HG03103 (cell line): Measurements from ENCODE around the gene DAZAP1.
"Not testable (repeated sequence)": the region's sequence is repeated elsewhere in the genome, so short reads cannot be mapped to it uniquely, and the experiment has no call there.

Source experiments
- ATAC-seq: cut with Tn5 transposase; IDR thresholded peaks from one replicate; pipeline ENCODE4 v1.9.1; 2021; ENCODE audit warnings: low read depth; ENCODE audit not compliant: unreplicated experiment

Gene DAZAP1

DNA sequence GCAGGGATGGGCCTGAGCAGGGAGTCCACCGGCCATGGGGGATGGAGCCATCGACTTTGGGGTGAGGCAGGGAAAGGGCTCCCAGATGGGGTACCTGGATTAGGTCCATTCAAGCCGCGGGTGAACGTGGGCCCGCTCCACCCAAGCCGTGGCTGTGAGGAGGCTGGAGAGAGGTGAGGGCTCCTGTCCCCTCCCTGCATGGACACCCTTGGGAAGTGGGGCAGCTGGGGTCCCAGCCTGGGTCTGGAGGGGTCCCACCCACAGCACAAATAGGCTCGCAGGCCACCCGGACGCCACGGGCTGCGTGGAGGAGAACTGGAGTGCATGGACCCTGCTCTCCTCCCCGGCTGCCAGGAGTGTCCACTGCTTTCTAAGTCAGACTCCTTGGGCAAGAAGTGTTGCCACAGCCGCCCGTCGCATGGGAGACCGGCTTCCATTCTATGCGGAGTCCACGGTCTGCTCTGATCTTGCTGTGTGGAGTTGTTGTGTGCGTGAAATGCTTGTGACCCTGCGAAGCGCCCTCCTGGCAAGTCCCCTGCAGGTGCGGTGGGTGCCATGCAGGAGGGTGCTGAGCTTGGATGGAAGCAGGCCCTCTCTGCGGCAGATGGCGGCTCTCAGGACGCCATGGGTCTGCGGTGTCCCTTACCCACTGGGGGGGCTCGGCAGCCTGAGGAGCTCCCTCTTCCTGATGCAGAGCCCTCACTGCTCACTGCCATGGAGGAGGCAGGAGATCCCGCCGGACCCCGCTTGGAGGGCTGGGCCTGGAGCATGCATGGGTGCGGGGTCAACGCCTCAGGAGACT is 2.0 kb downstream of the DAZAP1 start:
- no peak for ATAC-seq

- ATAC-seq = no peak
Observed at GRCh38 chr19:1410136-1410786, 2.9 kb downstream of the DAZAP1 start.

- ATAC-seq = no peak
Observed at GRCh38 chr19:1410789-1411188, 3.4 kb downstream of the DAZAP1 start.

- no peak for ATAC-seq
Observed at GRCh38 chr19:1411255-1412191, 4.1 kb downstream of the DAZAP1 start.

DNA sequence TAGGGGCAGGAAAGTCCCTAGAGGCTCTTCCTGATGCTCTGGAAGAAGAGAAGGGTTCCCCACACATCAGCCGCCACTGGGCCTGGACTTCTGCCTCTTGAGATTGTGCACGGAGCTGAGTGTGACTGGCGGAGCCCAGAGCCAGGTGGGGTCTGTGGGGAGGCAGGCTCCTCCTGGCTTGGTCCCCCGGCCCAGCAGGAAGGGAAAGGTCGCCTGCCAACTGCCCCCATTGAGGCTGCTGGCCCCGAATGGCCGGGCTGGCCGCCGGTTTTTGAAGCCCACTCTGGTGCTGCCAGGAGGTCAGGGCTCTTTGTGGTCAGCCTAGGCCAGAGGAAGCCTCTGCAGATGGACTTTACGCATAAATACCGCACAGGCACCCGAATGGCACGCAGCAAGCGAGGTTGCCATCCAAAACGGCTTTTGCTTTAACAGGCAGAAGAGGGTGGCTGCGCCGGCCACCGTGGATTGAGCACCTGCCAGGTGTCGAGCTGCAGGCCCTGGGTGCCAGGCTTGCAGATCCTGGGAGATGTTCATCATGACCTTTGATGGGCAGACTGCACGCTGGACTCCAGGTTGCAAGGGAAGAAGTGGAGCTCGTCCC is 5.0 kb downstream of the DAZAP1 start:
- no peak for ATAC-seq

GRCh38 chr19:1412995-1413800 is 5.8 kb downstream of the DAZAP1 start:
- ATAC-seq = no peak

- ATAC-seq = no peak
Observed at GRCh38 chr19:1416014-1416841, 8.8 kb downstream of the DAZAP1 start.

DNA sequence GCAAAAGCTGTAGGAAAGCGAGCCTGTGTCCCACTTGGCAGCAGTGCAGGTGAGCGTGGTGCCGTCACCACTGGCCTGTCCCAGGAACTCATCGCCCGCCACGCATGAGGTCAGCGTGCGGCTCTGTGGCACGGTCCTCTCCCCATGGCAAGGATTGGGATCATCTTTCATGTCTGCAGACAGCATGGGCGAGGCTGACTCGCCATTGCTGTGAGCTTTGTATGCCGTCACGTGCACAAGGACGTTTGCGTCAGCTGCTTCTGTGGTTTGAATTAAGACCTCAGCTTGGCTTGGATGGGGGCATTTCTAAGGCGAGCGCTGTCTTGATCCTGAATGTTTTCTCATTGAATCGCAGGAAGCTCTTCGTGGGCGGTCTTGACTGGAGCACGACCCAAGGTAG is 9.8 kb downstream of the DAZAP1 start:
- ATAC-seq = no peak

DNA sequence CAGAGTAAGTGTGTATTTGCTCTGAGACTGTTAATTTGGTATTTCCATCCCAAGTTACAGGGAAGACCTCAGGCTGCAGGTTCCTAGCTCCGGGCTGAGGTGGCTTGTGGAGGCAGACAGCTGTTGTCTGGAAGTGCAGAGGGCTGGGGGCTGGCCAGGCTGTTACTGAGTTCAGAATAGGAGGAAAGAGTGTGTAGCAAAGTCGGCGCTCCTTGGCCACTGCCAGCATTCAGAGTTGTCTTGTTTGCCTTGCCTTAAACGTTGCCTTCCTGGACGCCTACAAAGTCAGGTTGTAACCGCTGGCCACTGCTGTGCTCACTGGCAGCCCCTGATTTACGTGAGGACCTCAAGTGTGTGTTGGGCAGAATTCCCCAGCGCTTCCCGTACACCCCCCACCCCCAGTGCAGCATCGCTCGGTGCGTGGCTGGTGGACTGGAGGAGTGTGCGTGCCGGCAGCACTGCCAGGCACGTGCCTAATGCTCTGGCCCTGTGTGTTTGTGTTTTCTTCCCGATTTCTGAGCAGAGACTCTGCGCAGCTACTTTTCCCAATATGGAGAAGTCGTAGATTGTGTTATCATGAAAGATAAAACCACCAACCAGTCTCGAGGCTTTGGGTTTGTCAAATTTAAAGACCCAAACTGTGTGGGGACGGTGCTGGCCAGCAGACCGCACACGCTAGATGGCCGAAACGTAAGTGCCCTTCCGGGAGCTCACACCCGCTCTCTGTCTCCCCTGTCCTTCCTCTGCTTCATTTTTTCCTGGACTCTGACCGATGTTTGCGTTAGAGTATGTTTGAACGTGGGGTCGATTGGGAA is 10.5 kb downstream of the DAZAP1 start:
- no peak for ATAC-seq

DNA sequence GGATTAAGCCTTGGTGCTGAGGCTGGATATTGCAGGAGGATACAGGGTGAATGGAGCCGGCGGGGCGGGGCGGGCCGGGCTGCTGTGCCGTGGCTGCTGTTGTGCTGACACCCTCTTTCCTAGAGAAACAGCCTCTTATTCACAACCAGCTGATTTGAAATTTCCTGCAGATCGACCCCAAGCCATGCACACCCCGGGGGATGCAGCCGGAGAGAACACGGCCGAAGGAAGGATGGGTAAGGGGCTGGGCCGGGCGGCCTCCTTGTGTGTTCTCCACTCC is 11.1 kb downstream of the DAZAP1 start:
- ATAC-seq = no peak

DNA sequence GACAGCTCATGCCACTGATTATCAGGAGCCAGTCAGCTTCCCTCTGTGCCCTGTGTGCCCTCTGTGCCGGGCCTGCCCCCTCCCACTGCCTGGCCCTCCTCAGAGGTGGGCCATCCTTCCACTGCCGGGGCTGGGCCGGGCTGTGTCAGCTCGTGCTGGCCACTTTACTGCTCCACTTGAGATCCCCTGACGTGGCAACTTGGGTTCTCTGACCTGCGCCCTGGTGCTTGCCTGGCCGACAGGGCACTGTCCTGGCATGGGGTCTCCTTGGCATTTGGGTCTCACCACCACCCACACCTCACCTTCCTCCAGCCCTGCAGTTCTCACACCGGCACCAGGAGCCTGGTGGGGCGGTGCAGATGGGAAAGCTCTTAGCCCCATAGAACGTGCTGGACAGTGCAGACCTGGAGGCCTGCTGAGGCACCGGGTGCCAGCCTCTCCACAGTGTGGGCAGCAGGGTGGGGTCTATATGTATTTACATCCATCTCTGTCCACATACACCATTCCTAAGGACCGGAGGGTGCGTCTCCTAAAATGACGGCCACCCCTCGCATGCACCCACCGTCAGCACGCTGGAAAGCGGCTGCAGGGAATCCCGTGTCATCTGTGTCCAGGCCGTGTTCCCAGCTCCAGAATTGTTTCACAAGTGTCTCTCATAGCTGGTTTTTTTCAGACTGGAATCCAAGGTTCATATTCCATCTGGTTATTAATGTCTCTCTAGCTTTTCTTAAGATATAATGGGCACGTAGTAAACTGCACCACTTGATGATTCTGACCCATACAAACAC is 11.8 kb downstream of the DAZAP1 start:
- no peak for ATAC-seq

- not testable (repeated sequence) for ATAC-seq
Observed at GRCh38 chr19:1420085-1420484, 12.7 kb downstream of the DAZAP1 start.

DNA sequence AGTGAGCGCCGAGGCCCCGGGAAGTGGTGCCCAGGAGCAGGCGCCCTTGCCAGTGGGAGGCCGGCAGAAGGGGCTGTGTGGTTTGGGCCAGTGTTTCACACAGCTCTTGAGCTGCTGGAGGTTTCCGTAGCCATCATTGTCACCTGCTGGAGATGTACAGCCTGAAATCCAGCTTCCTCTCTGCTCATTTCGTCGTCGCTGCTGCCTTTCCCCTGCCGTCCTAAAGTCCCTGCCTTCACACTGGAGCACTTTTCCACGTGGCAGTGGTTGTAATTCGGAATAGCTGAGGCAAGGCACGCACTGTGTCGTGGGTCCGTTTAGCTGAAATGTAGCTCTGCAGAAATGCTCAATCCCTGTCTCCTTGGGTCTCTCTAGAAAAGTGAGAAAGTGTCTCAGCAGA is 13.2 kb downstream of the DAZAP1 start:
- ATAC-seq = no peak

GRCh38 chr19:1421218-1421957 is 14.0 kb downstream of the DAZAP1 start:
- no peak for ATAC-seq

GRCh38 chr19:1421958-1422305 is 14.5 kb downstream of the DAZAP1 start:
- ATAC-seq = no peak

- ATAC-seq = no peak
Observed at GRCh38 chr19:1422360-1422759, 15.0 kb downstream of the DAZAP1 start.

DNA sequence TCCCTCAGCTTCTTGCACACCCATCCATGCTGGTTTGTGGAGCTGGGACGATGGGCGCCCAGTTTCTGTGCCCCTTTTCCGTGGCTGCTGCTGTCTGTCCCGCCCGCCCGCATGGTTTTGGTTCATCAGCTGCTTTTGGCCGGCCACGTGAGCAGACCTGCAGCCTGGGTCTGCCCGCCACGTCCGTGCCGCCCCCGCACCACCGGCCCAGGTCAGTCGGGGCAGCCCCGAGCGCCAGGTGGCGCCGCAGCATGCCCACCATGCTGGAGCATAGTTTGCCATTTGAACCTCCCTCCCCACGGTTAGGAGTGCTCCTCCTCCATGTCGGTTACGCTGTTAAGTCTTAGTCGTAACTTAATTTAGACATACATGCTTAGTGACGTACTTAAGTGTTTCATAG is 15.6 kb downstream of the DAZAP1 start:
- ATAC-seq = no peak
